Lower leg skin (tissue), 4 donors: ENCODE measurements around the gene RTP2. TPM values are rescaled to one million over a fixed set of nuclear protein-coding genes. Genes with fewer than 3 reads are reported as not detected.

Source experiments
- DNase-seq, 2 donors: peaks; one replicate each; pipeline ENCODE4 v3.0.0-alpha.2; 2019; ENCODE audit warnings: low spot score in 2 of 2
- H3K4me3 ChIP-seq: fragments of 200-600 bp; sonication (generic); 2 replicates; pipeline ENCODE4 v1.5.1; 2017; ENCODE audit warnings: mild to moderate bottlenecking, low read depth; ENCODE audit not compliant: poor library complexity, severe bottlenecking
- CTCF ChIP-seq, 3 donors: fragments of 450-650 bp; IDR thresholded peaks; one replicate each; pipeline ENCODE4 v1.5.1; 2016; ENCODE audit warnings: antibody characterized with exemption in 3 of 3, mild to moderate bottlenecking in 3 of 3, moderate library complexity in 2 of 3
- POLR2A ChIP-seq, 2 donors: fragments of 450-650 bp; IDR thresholded peaks; one replicate each; pipeline ENCODE4 v1.6.1; 2016 to 2017; ENCODE audit warnings: antibody characterized with exemption in 2 of 2, mild to moderate bottlenecking in 1 of 2, moderate library complexity in 1 of 2
- WGBS, 2 donors: methylation state at CpG; one replicate each; pipeline ENCODE4 v1.1.5; 2018; 5-methylcytosine and 5-hydroxymethylcytosine counted together
- intact Hi-C: fragments of 100-400 bp; cut with DNase I; formaldehyde crosslinking; loops from one replicate; pipeline ENCODE4 v1.15.0; 2023; ENCODE audit warnings: low total_unique reads
- total RNA-seq, 4 donors: library from RNA; depleted of rRNA; stranded (reverse); fragments of >200 nt; gene quantifications; one replicate each; pipeline ENCODE4 v1.1.0, GENCODE V29; 2016

The RTP2 gene
- total RNA-seq, 4 donors from 2014 or later, result not detected

GRCh38 chr3:187669675-187670504, 32.5 kb downstream of the RTP2 start, which contains the start of gene SST:
TSS of gene SST (minus strand) at chr3:187670394. CDS start at chr3:187670291, 103 bp downstream.
- TF ChIP-seq POLR2A (IDR thresholded peaks at IDR 0.05) (no peak), CTCF (IDR thresholded peaks at IDR 0.05) (no peak)
- DNase-seq, result no peak
- intact Hi-C loops, result no loop called here
- 8 to 12% methylated on average over 45 to 46 of the region's 46 CpGs for WGBS, 2 donors
- no peak within 1 kb of the TSS for H3K4me3 ChIP-seq

GRCh38 chr3:187667526-187667925, 34.8 kb downstream of the RTP2 start:
- no peak for TF ChIP-seq CTCF (IDR thresholded peaks at IDR 0.05)
- TF ChIP-seq POLR2A (IDR thresholded peaks at IDR 0.05), result no peak
- no peak overlapping the region for H3K4me3 ChIP-seq
- DNase-seq, result no peak
- intact Hi-C loops, result no loop called here

- TF ChIP-seq POLR2A (IDR thresholded peaks at IDR 0.05) (no peak), CTCF (IDR thresholded peaks at IDR 0.05) (no peak)
- no peak overlapping the region for H3K4me3 ChIP-seq
- DNase-seq, result no peak
- intact Hi-C loops, result no loop called here
- 51 to 71% methylated on average over 3 of the region's 3 CpGs for WGBS, 2 donors
These were observed 36.5 kb downstream of the RTP2 start for GRCh38 chr3:187665764-187666402.

- DNase-seq, result no peak
- intact Hi-C loops, result no loop called here
These were observed 37.3 kb downstream of the RTP2 start for GRCh38 chr3:187665010-187665409.

GRCh38 chr3:187662848-187663409, 39.4 kb downstream of the RTP2 start:
- WGBS, 2 donors, result 78 to 79% methylated on average over 5 of the region's 5 CpGs
- H3K4me3 ChIP-seq, result no peak overlapping the region
- no peak for TF ChIP-seq POLR2A (IDR thresholded peaks at IDR 0.05)
- TF ChIP-seq CTCF (IDR thresholded peaks at IDR 0.05), result no peak
- intact Hi-C loops, result no loop called here
- DNase-seq, result no peak

More at GRCh38 chr3:187665010-187665409, 37.3 kb downstream of the RTP2 start:
- no peak overlapping the region for H3K4me3 ChIP-seq
- TF ChIP-seq POLR2A (IDR thresholded peaks at IDR 0.05), result no peak
- no peak for TF ChIP-seq CTCF (IDR thresholded peaks at IDR 0.05)
